Medulla oblongata (tissue), 1 donor: Measurements from ENCODE around the gene NCK2.

Experiments
- DNase-seq: peaks from one replicate; pipeline ENCODE4 v3.0.0-alpha.2; 2015; ENCODE audit errors: extremely low spot score

The NCK2 gene

DNA sequence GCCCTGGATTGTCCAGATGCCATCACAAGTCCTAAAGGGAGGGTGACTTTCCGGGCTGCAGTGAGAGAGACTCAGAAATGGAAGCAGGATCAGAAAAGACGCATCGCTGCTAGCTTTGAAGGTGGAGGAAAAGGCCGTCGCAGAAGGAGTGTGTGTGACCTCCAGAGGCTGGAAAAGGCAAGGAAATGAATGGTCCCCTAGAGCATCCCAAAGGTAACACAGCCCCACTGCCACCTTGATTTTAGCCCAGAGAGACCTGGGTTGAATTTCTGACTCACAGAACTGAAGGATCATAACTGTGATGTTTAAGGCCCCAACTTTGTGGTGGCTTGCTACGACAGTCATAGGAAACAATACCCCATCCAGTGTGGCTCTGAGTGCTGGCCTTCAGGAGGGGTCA, 8.6 kb upstream of the NCK2 start:
- no peak for DNase-seq

DNA sequence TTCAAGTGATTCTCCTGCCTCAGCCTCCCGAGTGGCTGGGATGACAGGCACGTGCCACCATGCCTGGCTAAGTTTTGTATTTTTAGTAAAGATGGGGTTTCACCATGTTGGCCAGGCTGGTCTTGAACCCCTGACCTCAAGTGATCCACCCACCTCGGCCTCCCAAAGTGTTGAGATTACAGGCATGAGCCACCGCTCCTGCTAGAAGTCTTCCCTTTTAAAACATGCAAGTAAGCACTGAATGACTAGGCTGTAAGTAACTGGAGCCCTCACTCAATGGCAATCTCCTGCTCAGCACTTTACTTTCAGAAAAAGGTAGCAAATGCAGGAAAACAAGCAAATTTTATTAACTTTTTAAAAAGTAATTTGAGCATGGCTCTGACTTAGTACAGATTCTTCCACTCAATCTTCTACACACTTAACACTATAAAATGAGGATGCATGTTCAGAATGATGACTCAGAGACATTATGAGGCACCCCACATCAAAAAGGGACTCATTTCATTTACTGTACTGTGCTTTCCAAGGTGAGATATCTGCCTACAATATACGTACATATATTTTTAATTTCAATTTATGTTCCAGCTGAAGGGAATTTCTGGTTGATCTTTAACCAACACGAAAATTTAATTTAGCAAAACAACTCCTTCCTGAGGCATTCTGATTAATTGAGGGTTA, 6.6 kb upstream of the NCK2 start:
- DNase-seq = no peak

DNA sequence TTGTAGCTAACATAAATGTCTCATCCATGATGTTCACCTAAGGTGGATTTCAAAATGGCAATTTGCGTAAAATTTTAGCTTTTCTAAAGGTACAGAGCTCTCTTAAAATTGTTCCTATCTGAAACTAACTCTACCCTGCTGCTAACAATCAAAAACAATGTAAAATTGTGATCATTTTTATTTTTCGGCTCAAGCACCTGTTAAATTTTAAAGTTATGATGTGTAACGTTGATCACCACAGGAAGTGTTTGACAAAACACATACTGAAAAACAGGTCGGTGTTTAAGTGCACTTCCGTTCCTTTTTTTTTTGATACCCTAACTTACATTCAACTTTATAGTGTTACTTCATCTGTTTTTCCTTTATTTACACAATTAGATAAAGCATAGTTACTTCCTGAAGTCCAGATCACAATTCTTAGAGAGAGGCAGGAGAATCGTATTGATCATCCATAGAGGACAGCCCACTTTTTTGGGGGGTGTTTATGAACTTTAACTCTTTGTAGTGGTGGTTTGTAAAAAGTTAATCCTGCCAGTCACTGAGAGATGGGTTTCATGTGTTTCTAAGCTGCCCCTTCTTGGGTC, 6.0 kb upstream of the NCK2 start:
- DNase-seq = no peak

DNA sequence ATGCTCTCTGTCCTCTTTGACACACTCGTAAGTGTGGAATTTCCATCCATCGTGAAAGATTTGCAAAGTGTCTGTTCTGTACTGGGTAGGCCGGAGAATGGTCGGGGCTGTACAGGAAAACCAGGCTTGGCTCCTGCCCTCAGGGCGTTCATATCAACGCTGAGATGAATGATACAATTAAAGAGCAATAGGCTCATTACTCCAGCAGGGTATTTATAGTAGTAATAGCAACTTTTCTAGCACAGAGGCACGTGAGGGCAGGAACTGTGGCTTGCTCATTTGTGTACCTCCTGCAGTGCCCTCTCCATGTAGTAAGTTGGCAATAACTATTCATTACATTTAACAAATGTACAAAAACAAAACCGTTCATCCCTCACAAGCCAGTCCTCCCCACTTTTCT, 5.3 kb upstream of the NCK2 start:
- no peak for DNase-seq

DNA sequence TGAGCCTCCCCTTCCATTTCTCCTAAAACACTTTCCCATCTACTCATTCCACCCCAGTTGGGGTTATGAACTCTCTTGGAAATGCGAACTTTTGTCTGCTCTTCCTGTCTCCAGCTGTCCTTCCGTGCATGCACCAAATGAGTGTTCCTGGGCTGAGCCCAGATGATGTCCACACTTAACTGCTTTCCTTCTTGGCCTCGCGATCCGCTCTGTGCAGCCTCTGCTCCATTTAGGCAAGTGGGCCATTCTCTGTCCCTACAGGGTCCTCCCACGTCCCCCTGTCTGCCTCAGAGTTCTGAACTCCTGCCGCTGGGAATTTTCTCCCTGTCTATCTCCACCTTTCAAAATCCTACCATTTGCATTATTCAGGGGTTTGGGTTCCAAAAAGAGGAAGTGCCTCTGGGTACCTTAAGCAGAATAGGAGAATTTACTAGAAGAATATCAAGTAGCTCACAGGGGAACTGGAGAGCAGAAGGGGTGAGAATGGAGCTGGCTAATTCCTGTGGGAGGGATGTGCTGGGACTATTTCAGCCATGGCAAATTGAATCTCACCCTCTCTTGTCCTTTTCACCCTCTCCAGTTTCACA, 4.7 kb upstream of the NCK2 start:
- DNase-seq = no peak

DNA sequence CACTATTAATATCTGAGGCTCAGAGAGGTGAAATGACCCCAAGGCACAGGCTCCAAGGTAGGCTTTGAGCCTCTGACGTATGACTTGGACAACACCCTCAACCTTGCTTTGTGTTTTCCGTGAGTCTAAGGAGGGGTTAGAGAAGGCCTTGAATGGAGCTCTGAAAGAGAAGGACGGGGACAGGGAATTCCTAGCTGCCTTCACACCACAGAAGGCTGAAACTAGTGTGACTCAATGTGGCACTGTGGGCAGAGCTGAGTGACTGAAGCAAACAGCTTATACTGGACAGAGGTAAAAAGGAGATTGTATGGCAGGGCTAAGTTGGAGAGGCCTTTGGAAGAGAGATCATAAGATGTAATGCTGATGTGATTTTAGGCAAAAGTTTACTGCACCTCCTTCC, 3.5 kb upstream of the NCK2 start:
- DNase-seq = no peak

DNA sequence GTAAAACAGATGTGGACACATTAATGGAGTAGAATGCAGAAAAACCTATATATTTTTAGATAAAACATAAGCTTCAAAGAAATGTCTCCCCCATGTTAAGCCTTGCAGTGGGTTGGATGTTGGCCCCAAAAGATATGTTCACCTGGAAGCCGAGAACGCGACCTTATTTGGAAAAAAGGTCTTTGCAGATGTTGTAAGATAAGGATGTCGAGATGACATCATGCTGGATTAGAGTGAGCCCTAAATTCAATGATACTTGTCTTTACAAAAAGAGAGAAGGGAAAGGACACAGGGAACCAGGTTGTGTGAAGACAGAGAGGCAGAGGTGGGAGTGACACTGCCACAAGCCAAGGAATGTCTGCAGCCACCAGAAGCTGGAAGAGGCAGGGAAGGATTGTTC, 3.1 kb upstream of the NCK2 start:
- DNase-seq = no peak

DNA sequence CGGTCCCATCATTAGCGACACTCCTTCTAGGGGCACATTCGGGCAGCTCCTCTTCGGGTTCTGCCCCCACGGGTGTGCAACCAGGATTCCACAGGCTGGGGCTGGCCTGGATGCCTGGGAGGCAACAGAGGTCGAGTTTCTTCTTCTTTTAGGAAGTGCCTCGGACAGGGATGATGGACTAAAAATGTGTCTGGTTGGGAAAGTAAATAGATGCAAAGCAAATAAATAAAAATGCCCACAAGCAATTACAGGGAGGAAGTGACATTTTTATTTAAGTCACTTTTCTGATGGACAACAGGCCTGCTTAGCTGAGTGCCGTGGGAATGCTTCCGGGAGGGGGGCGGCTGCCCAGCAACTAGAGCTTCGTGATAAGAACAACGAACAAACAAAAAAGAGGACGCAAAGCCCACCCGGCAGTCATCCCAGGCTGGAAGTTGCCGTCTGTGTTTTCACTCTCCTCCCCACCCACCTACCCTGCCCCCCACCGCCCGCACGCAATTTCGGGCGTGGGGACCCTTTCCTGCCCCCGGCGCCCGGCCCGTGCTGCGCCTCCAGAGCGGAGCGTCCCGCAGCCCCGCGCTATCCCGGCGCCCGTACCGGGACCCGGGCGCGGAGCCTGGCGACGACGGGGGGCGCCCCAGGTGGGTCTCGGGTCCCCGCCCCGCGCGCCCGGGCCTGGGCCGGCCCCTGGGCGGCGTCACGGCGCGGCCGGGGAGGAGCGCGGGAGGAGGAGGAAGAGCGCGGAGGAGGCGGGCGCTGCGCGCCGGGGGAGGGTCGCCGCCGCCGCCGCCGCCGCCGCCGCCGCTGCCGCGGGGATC, 412 bp upstream of the NCK2 start:
- DNase-seq = peak; percentile 60

DNA sequence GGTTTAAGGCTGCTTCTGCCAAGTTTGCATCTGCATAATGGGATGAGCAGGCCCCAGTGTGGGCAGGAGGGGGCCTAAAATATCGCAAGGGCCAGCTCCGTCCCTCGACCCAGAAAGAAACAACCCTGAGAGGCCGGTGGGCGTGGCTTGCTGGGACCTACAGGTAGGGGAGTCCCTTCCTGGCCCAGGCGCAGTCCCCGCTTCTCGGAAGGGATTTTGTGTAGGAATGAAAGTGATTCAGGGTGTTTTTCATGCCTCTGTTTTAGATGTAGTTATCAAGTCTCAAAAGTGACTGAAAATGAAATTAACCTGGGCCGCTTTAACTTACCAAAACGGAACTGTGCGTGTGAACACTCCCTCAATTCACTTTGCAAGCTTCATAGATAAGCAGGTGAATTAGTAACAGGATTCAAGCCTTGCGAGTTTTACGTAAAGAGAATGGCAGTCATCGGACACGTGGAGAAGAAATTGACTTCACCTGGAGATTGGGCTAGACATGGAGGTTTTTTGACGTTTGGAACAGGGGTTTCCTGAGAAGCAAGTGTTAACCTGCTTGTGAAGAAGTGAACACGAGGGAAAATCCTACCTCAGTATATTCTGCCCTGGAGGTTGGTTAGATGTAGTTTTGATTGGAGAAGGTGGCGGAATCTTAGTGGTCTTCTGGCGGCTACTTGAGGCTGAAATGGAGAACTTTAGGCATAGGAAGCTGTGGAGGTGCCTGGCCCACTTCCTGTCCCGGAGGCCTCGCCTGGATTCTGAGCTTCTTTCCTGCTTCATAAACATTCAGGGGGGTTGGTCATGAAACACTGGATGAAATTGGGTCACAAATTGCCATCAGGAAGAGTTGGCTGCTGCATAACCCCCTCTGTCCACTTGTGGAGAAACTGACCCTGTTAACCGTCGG, 1.7 kb downstream of the NCK2 start:
- DNase-seq = peak; percentile 46

DNA sequence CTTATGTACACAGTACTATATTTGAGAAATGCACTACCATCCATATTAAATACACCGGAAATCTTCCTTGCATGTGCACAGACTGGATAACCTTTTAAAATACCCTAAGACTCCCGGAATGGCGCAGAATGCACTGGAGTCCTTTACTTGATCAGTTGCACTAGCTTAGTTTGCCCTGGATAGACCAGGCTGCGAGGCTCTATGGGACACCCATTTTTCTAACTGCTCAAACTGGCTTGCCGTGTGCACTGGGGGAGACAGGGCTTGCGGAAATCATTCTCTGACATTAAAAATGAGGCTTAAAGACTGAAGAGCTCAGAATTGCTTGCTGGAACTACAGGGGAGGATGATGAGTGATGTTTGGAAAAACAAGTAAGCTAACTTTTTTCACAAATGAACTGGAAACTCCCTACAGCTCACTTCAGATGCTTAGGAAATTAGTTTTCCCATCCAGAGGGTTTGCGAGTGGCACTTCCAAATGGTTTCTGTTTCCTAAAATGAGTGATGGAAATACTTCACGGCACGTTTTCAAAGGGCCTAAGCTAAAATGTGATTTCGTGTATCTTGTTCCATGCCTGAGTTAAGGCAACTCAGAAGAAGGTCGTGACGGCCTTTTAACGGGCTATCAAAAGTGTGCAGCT, 2.7 kb downstream of the NCK2 start:
- no peak for DNase-seq

DNA sequence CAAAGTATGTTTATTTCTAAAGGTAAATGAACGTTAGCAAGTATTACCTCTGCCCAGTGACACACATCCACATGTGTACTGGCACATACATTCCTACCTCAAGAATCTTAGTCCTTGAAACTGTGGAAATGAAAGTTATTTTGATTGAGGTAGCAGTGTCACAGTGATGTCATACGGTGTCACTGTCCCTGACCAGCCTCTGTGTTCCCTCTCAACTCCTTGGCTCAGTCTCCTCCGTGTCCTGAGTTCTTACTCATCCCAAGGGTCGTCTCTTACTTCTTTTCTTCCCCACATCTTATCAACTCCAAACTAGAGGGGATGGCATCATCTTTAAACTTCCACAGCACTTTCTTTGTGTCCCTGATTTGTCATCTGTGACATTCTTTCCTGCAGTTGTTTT, 3.3 kb downstream of the NCK2 start:
- no peak for DNase-seq

DNA sequence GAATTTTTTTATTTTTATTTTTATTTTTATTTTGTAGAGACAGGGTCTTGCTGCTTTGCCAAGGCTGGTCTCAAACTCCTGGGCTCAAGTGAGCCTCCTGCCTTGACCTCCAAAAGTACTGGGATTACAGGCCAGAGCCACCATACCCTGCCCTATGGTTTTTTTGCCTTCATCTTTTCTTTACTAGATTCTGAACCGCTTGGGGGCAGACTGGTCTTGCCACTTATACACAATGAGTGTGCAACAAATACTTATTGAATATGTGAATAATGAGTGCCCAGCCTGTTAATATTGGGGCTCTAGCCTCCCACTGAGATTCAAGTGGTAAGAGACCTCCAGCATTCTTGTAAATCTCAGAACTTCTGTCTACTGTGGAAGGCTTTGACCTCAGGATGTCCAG, 3.9 kb downstream of the NCK2 start:
- no peak for DNase-seq

DNA sequence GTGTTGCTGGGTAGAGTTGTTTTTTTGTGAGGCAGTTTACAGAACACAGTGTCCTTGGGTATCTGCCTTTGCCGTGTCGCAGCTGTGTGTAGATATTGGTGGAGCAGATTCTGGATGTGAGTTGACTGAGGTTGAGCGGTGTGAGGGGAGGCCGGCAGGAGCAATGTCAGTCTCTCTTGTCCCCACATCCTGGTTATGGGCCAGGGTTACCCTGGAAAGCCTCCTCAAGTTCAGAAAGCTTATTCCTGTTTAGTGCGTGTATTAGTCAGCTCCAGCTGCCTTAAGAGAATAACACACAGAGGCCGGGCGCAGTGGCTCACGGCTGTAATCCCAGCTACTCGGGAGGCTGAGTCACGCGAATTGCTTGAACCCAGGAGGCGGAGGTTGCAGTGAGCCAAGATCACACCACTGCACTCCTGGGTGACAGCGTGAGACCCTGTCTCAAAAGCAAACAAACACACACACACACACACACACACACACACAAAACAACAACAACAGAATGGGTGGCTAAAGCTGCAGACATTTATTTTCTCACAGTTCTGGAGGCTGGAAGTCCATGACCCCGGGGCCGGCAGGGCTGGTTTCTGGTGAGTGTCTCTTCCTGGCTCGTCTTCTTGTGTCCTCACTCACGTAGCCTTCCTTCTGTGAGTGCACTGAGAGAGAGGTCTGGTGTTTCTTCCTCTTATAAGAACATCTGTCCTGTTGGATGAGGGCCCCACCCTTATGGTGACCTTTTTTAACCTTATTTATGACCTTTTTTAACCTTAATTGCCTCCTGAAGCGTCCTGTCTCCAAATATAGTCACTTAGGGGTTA, 5.1 kb downstream of the NCK2 start:
- no peak for DNase-seq

DNA sequence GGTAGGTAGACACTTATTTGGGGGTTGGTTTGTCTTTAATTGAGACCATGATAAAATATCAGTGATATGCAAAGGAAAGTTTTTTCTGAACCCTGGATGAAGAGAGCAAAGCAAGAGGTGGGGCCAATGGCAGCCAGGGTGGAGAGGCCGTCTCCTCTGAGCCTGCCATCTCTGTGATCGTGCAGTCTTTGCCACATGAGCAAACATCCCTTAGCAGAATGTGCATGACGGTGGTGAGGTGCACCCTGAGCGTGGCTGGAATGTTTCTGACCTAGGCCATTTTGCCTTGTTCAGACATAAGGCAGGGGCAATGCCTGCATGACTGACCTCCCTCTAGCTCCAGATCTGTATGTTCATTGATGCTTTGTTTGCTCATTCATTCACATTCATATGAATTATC, 6.0 kb downstream of the NCK2 start:
- DNase-seq = no peak

DNA sequence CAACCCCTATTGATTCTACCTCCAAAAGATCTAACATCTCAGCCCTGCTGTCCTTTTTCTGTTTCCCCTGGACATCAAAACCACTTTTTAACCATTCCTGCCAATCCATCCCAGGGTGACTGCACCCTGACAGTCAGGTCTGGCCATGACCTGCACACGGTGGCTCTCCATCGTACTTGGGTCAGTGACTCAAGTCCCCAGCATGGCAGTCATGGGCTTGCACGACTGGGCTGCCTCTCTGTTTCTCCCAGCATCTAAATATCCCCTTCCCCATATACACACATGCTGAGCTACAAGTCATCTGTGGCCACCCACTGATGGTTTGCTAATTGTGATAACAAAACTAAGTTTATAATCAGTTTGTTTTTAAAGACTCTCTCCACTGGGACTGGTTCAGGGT, 6.6 kb downstream of the NCK2 start:
- DNase-seq = no peak

DNA sequence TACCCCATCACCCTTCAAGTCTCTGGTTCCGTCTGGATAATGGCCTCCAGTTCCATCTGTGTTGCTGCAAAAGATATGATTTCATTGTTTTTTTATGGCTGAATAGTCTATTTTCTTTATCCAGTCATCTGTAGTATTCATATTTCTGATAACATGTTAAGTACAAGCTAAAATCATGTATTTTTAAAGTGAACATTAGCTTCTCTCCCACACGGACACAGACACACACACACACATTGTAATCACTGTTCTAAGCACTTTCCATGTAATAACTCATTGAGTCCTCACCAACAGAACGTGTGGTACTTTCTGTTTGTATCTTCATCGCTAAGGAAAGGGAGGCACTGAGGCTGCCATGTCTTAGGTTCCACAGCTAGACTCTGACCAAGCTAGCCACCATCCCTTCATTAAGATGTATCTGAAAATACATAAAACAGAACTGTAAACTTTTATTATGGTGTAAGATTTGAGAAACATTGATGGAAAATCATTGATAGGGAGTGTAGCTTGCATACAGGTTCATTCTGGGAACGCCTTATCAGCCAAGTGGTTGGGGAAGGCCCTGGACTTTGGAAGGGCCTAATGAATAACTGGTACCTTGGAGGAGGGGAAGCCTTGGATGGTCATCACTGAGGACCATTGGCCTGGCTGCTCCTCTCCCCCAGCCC, 8.1 kb downstream of the NCK2 start:
- no peak for DNase-seq

DNA sequence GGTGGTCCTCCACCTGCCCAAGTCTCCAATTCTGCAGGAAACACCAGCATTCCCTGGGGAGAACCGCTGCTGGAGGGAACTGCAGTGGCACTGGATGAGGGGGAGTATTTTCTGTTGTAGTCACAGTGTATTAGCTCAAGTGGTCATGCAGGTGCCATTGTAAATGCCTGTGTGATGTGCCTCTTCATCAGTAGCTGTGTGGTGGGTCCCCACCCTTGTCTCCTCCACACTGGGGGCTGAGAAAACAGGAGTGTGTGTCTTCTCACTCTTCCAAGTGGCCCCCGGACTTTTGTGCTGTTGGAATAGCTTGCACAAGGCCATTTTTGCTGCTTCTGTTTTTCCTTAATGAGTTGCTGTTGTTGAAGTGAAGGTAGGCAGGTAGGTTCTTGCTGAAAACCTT, 8.7 kb downstream of the NCK2 start:
- no peak for DNase-seq

DNA sequence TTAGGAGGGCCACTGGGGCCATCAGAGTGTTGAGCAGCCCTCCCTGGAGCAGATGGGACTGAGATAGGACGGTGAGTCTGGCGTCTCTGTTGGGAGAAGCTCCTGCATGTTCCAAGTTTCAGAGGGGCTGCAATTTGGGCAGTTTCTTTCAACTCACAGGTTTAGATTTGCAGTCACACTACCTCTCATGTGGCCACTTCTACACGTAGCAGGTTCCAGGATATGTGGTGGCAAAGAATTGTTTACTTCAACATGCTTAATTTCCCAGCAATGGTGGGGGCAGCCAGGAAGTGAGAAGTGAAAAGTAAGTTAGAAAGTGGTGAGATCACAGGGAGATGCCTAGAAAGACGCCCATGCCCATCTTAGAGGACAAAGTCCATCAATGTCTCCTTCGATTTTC, 9.3 kb downstream of the NCK2 start:
- no peak for DNase-seq

DNA sequence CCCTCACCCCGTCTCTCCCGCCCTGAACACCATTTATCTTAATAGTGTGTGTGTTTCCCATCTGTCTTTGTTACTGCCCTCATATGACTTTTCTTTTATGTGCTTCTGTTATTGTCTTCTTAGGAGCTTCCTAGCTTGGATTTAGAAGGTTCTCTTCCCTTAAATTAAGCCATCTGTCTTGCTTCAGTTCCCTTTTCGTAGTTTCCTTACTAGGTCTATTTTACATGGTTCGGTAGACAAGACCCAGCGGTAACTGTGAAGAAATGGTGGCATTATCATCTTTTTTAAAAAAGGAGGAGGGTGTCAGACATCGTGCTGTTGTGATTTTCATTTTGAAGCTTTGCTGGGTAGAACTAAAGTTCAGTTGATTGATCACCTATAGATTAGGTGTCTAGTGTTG, 10.3 kb downstream of the NCK2 start:
- no peak for DNase-seq

DNA sequence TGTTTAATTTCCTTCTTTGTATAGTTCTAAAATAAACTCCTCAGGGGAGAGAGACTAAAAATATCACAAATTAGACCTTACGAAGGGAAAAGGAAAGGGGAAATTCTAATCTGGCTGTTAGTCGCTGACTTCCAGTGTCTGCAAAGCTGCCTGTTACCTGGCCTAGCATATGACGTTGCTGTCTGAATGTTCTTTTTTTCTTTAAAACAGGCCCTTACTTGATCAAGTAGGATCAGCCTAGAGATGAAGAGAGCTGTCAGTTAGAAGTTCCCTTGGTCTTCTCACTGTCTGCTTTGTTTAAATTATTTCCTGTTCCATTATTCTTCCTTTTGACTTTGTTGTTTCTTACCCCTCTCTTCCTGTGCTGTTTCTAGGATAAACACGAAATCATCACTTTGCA, 11.2 kb downstream of the NCK2 start:
- DNase-seq = no peak
